ENCODE data around the gene IPCEF1. TPM values are rescaled to one million over a fixed set of nuclear protein-coding genes. Genes with fewer than 3 reads are reported as not detected.

The IPCEF1 gene
- polyA plus RNA-seq, 1 donor (not counting 4 experiments of a cell fraction or from before 2014, with no cell fraction given) = 0.21 TPM

DNA sequence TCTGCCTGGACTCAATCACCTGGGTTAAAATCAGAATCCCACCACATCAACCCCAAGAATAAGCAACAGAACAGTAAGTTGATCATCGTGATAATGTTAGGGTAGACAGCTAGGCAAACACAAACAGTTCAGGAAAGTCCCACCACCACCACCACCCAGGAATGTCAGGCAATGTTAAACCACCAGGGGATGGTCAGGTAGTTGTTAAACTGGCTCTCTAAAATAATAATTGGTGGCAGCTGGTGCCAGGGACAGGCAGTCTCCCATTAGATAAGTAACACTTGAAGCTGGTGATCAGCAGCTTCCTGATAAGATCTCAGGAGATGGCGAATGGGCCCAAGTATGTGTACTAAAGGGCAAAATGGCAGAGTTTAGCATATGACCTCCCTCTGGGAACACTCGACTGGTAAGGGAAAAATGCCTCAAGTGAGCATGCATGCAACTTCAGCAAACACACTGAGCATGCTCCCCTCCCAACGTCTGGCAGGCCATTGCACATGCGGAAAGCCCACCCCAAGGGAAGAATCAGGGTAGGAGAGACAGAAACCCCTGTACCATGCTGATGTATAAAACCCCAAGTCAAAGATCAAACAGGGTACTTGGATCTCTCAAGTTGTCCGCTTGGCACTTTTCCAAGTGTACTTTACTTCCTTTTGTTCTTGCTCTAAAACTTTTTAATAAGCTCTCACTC lies 66.6 kb downstream of the IPCEF1 start:
- H3K9ac ChIP-seq (ENCODE audit: control insufficient read depth, extremely low read depth, insufficient read depth, low read length) = no peak overlapping the region
- no peaks in the 10 kb centered on the region for H3K27me3 ChIP-seq (ENCODE audit: control insufficient read depth, extremely low read depth, insufficient read depth, low read length)
- no peak overlapping the region for H3K4me2 ChIP-seq (ENCODE audit: control insufficient read depth, extremely low read depth, insufficient read depth, low read depth, low read length)
- no peak for DNase-seq (ENCODE audit: low read depth, low spot score)
- dilution Hi-C loops (cut with MboI; ENCODE audit: extremely low pct_ligation_motif_present, low sequenced_read_pairs) = no loop called here
- H3K9me3 ChIP-seq (ENCODE audit: control insufficient read depth, low read depth, low read length) = no peaks in the 10 kb centered on the region
- no peak for TF ChIP-seq EZH2 (IDR thresholded peaks at IDR 0.05; ENCODE audit: low read length)
- TF ChIP-seq, protein P1, sequence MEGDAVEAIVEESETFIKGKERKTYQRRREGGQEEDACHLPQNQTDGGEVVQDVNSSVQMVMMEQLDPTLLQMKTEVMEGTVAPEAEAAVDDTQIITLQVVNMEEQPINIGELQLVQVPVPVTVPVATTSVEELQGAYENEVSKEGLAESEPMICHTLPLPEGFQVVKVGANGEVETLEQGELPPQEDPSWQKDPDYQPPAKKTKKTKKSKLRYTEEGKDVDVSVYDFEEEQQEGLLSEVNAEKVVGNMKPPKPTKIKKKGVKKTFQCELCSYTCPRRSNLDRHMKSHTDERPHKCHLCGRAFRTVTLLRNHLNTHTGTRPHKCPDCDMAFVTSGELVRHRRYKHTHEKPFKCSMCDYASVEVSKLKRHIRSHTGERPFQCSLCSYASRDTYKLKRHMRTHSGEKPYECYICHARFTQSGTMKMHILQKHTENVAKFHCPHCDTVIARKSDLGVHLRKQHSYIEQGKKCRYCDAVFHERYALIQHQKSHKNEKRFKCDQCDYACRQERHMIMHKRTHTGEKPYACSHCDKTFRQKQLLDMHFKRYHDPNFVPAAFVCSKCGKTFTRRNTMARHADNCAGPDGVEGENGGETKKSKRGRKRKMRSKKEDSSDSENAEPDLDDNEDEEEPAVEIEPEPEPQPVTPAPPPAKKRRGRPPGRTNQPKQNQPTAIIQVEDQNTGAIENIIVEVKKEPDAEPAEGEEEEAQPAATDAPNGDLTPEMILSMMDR (optimal IDR thresholded peaks at IDR 0.05 in 1 of 3, IDR thresholded peaks at IDR 0.05 in 1 of 3, conservative IDR thresholded peaks at IDR 0.05 in 1 of 3; ENCODE audit: extremely low read depth in 1 of 3, insufficient read depth in 2 of 3, low read length in 3 of 3) = no peak
- FAIRE-seq = no peak
- no peaks in the 10 kb centered on the region for H3K9me1 ChIP-seq (ENCODE audit: control insufficient read depth, extremely low read depth, insufficient read depth, low read length)
- H2AFZ ChIP-seq (ENCODE audit: control insufficient read depth, low read length) = no peak overlapping the region
- H3K36me3 ChIP-seq (ENCODE audit: control insufficient read depth in 2 of 2, extremely low read depth in 1 of 2, insufficient read depth in 2 of 2, low read length in 2 of 2) = no peaks in the 10 kb centered on the region
- H4K20me1 ChIP-seq (ENCODE audit: control insufficient read depth, extremely low read depth, insufficient read depth, low read length) = no peaks in the 10 kb centered on the region
- H3K79me2 ChIP-seq (ENCODE audit: control insufficient read depth, insufficient read depth, low read length) = no peaks in the 10 kb centered on the region
- no peak overlapping the region for H3K27ac ChIP-seq (ENCODE audit: control insufficient read depth, insufficient read depth, low read length)
- peaks cover 12% of the 10 kb centered on the region for H3K4me1 ChIP-seq (ENCODE audit: control insufficient read depth, extremely low read depth, insufficient read depth, low read length)
- H3K4me3 ChIP-seq (ENCODE audit: control insufficient read depth in 2 of 3, extremely low read depth in 1 of 3, insufficient read depth in 2 of 3, low read depth in 1 of 3, low read length in 3 of 3) = no peak overlapping the region

DNA sequence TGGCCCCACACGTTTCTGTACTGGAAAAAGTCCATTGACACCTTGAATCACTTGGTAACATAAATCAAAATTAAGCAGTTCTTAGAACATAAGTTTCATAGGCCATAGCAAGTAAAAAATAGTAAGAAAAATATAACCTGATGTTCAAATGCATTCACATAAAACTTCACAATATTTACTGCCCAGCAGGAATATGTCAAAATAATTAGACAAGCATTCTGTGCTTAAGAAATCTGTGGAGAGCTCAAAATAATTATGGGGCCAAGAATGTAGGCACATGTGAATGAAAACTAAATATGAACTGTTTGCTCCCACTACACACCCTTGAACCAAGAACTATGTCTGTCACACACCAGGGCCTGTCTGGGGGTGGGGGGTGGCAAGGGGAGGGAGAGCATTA lies 70.8 kb downstream of the IPCEF1 start:
- no peaks in the 10 kb centered on the region for H3K79me2 ChIP-seq (ENCODE audit: control insufficient read depth, insufficient read depth, low read length)
- no peak overlapping the region for H3K27ac ChIP-seq (ENCODE audit: control insufficient read depth, insufficient read depth, low read length)
- H3K27me3 ChIP-seq (ENCODE audit: control insufficient read depth, extremely low read depth, insufficient read depth, low read length) = no peaks in the 10 kb centered on the region
- FAIRE-seq (no peak), DNase-seq (ENCODE audit: low read depth, low spot score) (no peak)
- H3K4me2 ChIP-seq (ENCODE audit: control insufficient read depth, extremely low read depth, insufficient read depth, low read depth, low read length) = no peak overlapping the region
- H3K4me3 ChIP-seq (ENCODE audit: control insufficient read depth in 2 of 3, extremely low read depth in 1 of 3, insufficient read depth in 2 of 3, low read depth in 1 of 3, low read length in 3 of 3) = no peak overlapping the region
- H3K9me3 ChIP-seq (ENCODE audit: control insufficient read depth, low read depth, low read length) = no peaks in the 10 kb centered on the region
- dilution Hi-C loops (cut with MboI; ENCODE audit: extremely low pct_ligation_motif_present, low sequenced_read_pairs) = no loop called here
- H4K20me1 ChIP-seq (ENCODE audit: control insufficient read depth, extremely low read depth, insufficient read depth, low read length) = no peaks in the 10 kb centered on the region
- no peaks in the 10 kb centered on the region for H3K36me3 ChIP-seq (ENCODE audit: control insufficient read depth in 2 of 2, extremely low read depth in 1 of 2, insufficient read depth in 2 of 2, low read length in 2 of 2)
- TF ChIP-seq EZH2 (IDR thresholded peaks at IDR 0.05; ENCODE audit: low read length) = no peak
- TF ChIP-seq, protein P1 (optimal IDR thresholded peaks at IDR 0.05 in 1 of 3, IDR thresholded peaks at IDR 0.05 in 1 of 3, conservative IDR thresholded peaks at IDR 0.05 in 1 of 3; ENCODE audit: extremely low read depth in 1 of 3, insufficient read depth in 2 of 3, low read length in 3 of 3) = no peak
- no peaks in the 10 kb centered on the region for H3K9me1 ChIP-seq (ENCODE audit: control insufficient read depth, extremely low read depth, insufficient read depth, low read length)
- no peak overlapping the region for H3K9ac ChIP-seq (ENCODE audit: control insufficient read depth, extremely low read depth, insufficient read depth, low read length)
- no peaks in the 10 kb centered on the region for H3K4me1 ChIP-seq (ENCODE audit: control insufficient read depth, extremely low read depth, insufficient read depth, low read length)
- H2AFZ ChIP-seq (ENCODE audit: control insufficient read depth, low read length) = no peak overlapping the region

Measured in keratinocyte (primary cell).